GM19468 (cell line): Measurements from ENCODE around the gene NPDC1.

Experiments used
- ATAC-seq: cut with Tn5 transposase; IDR thresholded peaks from one replicate; pipeline ENCODE4 v1.9.1; 2021; ENCODE audit warnings: mild to moderate bottlenecking, moderate library complexity, moderate number of reproducible peaks; ENCODE audit not compliant: unreplicated experiment; ENCODE audit errors: extremely low read depth

NPDC1 gene

DNA sequence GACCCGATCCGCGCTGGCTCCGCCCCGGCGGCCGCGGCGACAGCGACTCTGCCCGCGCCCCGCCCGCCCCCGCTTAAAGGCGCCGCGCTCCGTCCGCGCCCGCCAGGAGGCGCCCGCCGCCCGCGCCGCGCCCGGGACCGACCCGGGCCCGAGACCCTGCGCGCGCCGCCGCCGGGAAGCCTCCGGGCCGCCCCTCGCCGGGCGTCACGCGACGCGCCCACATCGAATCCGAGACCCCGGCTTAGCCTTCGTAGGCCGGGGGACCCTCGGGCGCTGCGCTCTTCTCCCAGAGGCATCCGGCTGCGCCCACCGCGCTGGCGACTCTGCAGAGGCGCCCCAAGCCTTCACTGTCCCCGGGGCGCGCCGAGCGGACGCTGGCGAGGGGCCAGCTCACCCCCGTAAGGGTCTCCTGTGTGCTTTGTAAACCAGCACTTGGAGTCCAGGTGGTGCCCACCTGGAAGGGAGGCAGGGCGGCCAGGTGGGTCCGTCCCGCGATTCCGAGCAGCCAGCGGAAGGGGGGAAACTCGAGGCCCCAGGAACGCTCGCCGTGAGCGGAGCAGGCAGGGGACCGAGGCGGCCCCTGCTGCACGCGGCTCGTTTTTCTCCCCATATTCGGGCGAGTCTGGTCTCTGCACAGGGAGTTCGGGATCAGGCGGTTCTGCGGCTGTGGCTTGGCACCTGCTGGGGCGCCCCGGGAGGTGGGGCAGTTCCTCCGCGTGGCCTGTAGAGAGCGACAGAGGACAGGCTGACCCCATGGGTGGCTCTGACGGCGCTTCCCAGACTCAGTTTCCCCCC, 17.5 kb downstream of the NPDC1 start:
- no peak for ATAC-seq

DNA sequence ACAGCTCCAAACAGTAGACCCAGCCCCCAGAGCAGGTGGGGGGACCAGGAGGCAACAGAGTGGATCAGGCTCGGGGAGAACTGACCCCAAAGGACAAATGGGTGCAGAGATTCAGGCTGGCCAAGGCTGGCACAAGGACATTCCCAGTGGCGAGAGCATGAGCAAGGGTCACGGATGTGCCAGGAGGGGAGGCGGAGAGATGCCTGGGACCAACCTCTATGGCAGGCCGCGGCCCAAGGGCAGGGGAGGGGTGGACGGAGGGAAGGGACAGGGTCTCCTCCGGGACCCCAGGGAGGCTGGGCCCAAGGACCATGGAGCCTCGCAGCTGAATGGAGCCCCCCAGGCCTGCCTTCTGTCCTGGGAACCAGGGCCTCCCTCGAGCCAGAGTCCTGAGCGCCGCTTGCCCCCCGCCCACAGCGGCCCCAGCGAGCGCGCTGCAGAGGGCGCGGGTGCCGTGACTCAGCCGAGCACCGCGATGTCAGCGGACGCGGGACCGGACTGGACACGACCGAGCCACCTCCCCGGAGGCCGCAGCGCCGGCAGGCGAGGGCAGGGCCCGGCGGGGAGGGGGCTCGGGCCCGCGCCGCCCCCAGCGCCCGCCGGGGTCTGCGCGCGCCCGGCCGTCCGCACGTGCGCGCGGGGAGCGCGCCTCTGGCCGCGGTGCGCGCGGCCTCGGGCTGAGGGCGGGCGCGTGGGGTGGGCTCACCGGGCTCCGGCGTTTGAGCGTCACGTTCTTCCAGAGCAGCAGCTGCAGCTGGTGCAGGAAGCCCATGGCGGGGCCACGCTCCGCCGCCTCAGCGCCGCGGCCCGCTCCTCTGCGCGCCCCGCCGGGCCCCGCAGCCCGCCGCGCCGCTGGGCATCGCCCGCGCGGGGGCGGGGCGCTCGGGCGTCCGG, 18.4 kb downstream of the NPDC1 start, which contains the start of gene ABCA2:
ABCA2 (minus strand) TSS at position 869 of the 894 bp plus-strand sequence; CDS start at position 772, 97 bp downstream.
- ATAC-seq: no peak

GRCh38 chr9:137026828-137027227, 19.1 kb downstream of the NPDC1 start:
- no peak for ATAC-seq

- ATAC-seq: no peak
Observed at GRCh38 chr9:137026384-137026783, 19.6 kb downstream of the NPDC1 start.

DNA sequence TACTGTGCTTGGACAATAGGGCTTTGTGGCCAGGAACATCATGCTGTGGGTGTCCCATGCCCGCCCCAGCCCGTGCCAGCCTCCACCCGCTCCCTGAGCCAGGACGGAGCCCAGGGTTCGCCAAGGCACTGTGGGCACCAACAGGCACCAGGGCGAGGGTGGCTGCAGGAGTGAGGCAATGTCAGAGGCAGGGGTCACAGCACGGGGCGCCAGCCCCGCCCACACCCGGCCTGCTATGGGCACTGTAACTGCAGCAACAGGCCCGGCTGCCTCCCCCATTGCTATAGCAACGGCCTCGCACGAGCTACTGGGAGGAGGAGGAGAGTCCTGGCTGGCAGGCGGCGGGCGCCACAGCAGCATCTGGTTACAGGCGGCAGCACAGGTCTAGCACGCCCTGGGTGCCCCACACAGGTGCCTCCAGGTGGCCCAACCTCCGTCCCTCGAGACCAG, 20.4 kb downstream of the NPDC1 start:
- no peak for ATAC-seq

DNA sequence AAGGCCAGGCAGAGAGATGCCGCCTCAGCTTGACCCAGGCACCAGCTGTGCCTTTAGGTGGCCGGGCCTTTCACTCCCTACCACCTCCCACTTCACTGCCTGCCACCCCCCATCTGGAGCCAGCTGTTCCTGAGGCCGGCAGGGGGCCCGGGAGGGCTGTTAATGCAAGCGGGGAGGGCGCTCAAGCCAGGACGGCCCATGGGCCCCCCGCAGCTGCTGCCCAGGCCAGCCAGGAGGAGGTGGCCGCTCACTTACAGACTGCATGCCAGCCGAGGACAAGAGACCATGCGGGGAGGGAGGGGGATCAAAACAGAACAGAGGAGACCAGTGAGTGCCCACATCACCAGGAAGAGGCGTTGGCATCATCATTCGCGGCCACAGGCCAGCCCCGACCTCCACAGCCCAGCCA, 22.4 kb downstream of the NPDC1 start:
- ATAC-seq: no peak

DNA sequence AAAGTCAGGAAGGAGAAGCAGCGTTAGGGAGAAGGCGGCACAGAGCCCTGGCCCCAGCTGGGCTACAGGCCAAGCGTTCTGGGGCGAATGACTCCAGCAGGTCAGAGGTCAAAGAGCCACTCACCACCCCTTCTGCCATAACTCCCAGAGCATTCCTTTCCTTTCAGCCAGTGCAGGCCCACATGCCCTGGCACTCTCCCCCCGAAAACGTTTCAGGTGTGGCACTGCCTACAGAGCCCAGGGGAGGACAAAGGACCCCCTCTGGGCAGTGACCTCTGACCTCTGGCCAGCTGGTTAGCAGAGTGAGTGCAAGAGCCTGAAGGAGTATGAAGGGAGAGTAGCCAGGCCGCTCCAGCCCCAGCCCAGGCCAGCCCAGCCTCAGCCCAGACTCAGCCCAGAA, 22.8 kb downstream of the NPDC1 start:
- ATAC-seq: no peak

DNA sequence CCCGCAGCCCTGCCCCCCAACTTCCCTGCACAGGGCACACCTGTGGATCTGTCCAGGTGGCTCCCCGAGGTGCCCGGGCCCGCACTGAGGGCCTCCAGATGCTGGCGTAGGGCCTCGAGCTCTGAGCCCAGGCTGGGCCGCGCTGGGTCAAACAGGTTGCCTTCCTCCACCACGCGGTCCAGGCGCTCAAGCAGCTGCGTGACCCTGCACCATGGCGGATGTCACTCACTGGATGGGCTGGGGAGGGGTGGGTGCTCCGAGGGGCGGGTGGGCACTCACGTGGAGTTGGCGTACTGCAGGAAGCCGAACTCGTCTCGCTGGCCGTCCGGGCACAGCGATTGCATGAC, 23.3 kb downstream of the NPDC1 start:
- ATAC-seq: no peak

GRCh38 chr9:137021979-137022661, 23.9 kb downstream of the NPDC1 start:
- no peak for ATAC-seq

GRCh38 chr9:137021568-137021978, 24.4 kb downstream of the NPDC1 start:
- ATAC-seq: no peak

GRCh38 chr9:137020771-137021567, 25.0 kb downstream of the NPDC1 start:
- ATAC-seq: no peak

DNA sequence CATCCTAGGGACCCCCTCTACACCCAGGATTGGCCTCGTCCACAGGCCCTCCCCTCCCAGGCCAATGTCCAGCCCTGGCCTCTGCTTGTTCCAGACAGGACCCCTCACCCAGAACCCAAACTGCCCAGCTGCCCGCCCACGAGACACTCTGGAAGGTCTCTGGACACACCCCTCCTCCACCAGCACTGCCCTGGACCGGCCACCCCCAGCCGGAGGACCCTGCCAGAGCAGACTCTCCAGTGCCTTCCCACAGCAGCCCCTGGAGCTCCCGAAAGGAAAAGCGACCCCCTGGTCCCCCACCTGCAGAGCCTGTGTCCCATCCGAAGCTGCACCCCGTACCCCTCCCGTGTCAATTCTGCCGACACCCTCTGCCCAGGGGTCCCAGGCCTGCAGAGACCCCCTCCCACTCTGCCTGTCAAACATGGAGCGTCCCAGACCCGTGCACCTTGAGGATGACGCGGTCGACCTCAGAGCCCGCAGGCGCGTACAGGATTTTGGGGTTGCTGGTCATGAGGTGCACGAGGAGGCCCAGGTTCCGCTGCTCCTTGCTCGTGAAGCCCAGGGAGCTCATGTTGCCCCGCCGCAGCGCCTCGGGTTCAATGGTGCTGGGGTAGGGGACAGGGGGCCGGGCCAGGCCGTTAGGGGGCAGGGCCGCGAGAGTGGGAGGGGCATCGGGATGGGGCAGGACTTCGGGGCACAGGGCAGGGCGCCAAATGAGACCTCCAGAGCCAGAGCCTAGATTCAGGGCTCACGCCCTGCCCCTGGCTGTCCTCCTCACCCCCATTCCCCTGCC, 25.9 kb downstream of the NPDC1 start:
- no peak for ATAC-seq

GRCh38 chr9:137018761-137019559, 27.0 kb downstream of the NPDC1 start:
- no peak for ATAC-seq

GRCh38 chr9:137017791-137018497, 28.0 kb downstream of the NPDC1 start:
- ATAC-seq: no peak

- ATAC-seq: no peak
Observed at GRCh38 chr9:137017071-137017470, 28.9 kb downstream of the NPDC1 start.

GRCh38 chr9:137016436-137016835, 29.5 kb downstream of the NPDC1 start:
- no peak for ATAC-seq

DNA sequence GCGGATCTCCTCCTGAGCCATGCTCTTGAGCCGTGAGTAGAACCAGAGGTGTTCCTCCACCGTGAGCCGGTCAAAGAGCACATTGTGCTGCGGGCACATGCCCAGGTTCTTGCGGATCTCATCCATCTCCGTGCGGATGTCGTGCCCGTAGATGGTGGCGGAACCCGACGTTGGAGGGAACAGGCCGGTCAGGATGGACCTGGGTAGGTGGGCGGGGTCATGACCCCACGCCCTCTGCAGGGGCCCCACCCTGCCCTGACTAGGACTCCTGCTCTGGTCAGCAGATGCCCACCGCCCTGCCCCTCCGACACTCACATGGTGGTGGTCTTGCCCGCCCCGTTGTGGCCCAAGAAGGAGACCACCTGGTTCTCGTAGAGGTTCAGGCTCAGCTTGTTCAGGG, 30.0 kb downstream of the NPDC1 start:
- ATAC-seq: no peak

GRCh38 chr9:137015540-137015930, 30.4 kb downstream of the NPDC1 start:
- ATAC-seq: no peak
